Esophagus muscularis mucosa (tissue), 4 donors: Measurements from ENCODE around the gene PDGFC. TPM values are rescaled to one million over a fixed set of nuclear protein-coding genes. Genes with fewer than 3 reads are reported as not detected.

ENCODE experiments used
- DNase-seq: peaks from one replicate; pipeline ENCODE4 v3.0.0-alpha.2; 2017; ENCODE audit errors: extremely low spot score
- H3K27ac ChIP-seq, 4 donors: fragments of 200-600 bp; sonication (generic); replicated peaks in 1 of 4; 1 replicate in 3 of 4; 2 replicates in 1 of 4; pipeline ENCODE4 v1.5.1; 2016 to 2019; ENCODE audit warnings: mild to moderate bottlenecking in 1 of 4
- H3K27me3 ChIP-seq, 4 donors: fragments of 200-600 bp; sonication (generic); one replicate each; pipeline versions ENCODE4 v1.5.1 to v1.6.0; 2016 to 2019
- H3K36me3 ChIP-seq, 4 donors: fragments of 200-600 bp; sonication (generic); one replicate each; pipeline ENCODE4 v1.5.1; 2016 to 2019
- H3K4me1 ChIP-seq, 4 donors: fragments of 200-600 bp; sonication (generic); one replicate each; pipeline ENCODE4 v1.5.1; 2016 to 2019
- H3K4me3 ChIP-seq, 4 donors: fragments of 200-600 bp; sonication (generic); 1 replicate in 2 of 4; 2 replicates in 2 of 4; pipeline ENCODE4 v1.5.1; 2016 to 2019; ENCODE audit warnings: mild to moderate bottlenecking in 4 of 4, moderate library complexity in 1 of 4
- H3K9me3 ChIP-seq, 4 donors: fragments of 200-600 bp; sonication (generic); 1 replicate in 3 of 4; 2 replicates in 1 of 4; pipeline ENCODE4 v1.5.1; 2016 to 2019
- CTCF ChIP-seq, 3 experiments: fragments of 200-600 bp in 2 of 3; fragments of 450-650 bp in 1 of 3; sonication (generic) in 2 of 3; IDR thresholded peaks; one replicate each; pipeline ENCODE4 v1.5.1; 2017 to 2019; ENCODE audit warnings: antibody characterized with exemption in 3 of 3, mild to moderate bottlenecking in 2 of 3, moderate library complexity in 1 of 3
- EP300 ChIP-seq: sonication (generic); formaldehyde crosslinking; IDR thresholded peaks from one replicate; pipeline ENCODE4 v1.6.1; 2017; ENCODE audit warnings: antibody characterized with exemption
- POLR2A ChIP-seq: fragments of 450-650 bp; IDR thresholded peaks from one replicate; pipeline ENCODE4 v1.6.1; 2017; ENCODE audit warnings: antibody characterized with exemption, moderate library complexity, mild to moderate bottlenecking, low read depth
- POLR2AphosphoS5 ChIP-seq, 2 donors: sonication (generic); formaldehyde crosslinking; IDR thresholded peaks; one replicate each; pipeline ENCODE4 v1.6.1; 2017; ENCODE audit warnings: antibody characterized with exemption in 2 of 2
- WGBS: methylation state at CpG from one replicate; pipeline ENCODE4 v1.1.5; 2018; 5-methylcytosine and 5-hydroxymethylcytosine counted together
- intact Hi-C: fragments of 100-400 bp; cut with DNase I; formaldehyde crosslinking; loops from one replicate; pipeline ENCODE4 v1.15.1; 2023
- total RNA-seq, 4 donors: library from RNA; depleted of rRNA; stranded (reverse); fragments of >200 nt; gene quantifications; one replicate each; pipeline versions ENCODE4 v1.1.0 to v1.2.1, GENCODE V29; 2016

Gene PDGFC
- total RNA-seq, 4 donors from 2014 or later = 25.3 to 38.3 (median 30.0) TPM

GRCh38 chr4:156811963-156812362 lies 159.6 kb downstream of the PDGFC start:
- Histone ChIP-seq H3K9me3 (no peaks in the 10 kb centered on the region), H3K4me3 (no peak overlapping the region), H3K27ac (no peak overlapping the region), H3K27me3 (no peaks in the 10 kb centered on the region), H3K36me3 (no peaks in the 10 kb centered on the region), H3K4me1 (peaks cover 0 to 9% (median 5%) of the 10 kb centered on the region in 4 donors)
- TF ChIP-seq EP300 = no peak
- intact Hi-C loops = no loop called here
- DNase-seq = no peak
- 73% methylated on average over 4 of the region's 4 CpGs for WGBS

GRCh38 chr4:156811286-156811685 lies 160.3 kb downstream of the PDGFC start:
- WGBS = 82% methylated on average over 5 of the region's 5 CpGs
- TF ChIP-seq EP300 = no peak
- no peak for TF ChIP-seq POLR2AphosphoS5 (IDR thresholded peaks at IDR 0.05)
- TF ChIP-seq CTCF (IDR thresholded peaks at IDR 0.05) = no peak
- no peak for TF ChIP-seq POLR2A
- intact Hi-C loops = no loop called here

GRCh38 chr4:156805696-156806095 lies 165.9 kb downstream of the PDGFC start:
- H3K27me3 ChIP-seq = no peaks in the 10 kb centered on the region
- H3K9me3 ChIP-seq = no peaks in the 10 kb centered on the region
- no peak overlapping the region for H3K27ac ChIP-seq
- DNase-seq = no peak
- 71% methylated on average over 2 of the region's 2 CpGs for WGBS
- no peak overlapping the region for H3K4me3 ChIP-seq
- no peaks in the 10 kb centered on the region for H3K36me3 ChIP-seq
- peaks cover 0 to 21% (median 8%) of the 10 kb centered on the region in 4 donors for H3K4me1 ChIP-seq
- no peak for TF ChIP-seq POLR2AphosphoS5 (IDR thresholded peaks at IDR 0.05)
- no peak for TF ChIP-seq CTCF (IDR thresholded peaks at IDR 0.05)
- no peak for TF ChIP-seq POLR2A
- no peak for TF ChIP-seq EP300
- intact Hi-C loops = no loop called here

More at GRCh38 chr4:156811286-156811685, 160.3 kb downstream of the PDGFC start:
- H3K27me3 ChIP-seq = no peaks in the 10 kb centered on the region
- H3K36me3 ChIP-seq = no peaks in the 10 kb centered on the region
- no peak for DNase-seq
- no peak overlapping the region for H3K27ac ChIP-seq
- H3K4me3 ChIP-seq = no peak overlapping the region
- H3K4me1 ChIP-seq = peaks cover 0 to 15% (median 5%) of the 10 kb centered on the region in 4 donors
- no peaks in the 10 kb centered on the region for H3K9me3 ChIP-seq

- Histone ChIP-seq H3K27ac (no peak overlapping the region), H3K4me1 (peaks cover 3 to 38% (median 25%) of the 10 kb centered on the region in 4 donors), H3K9me3 (no peaks in the 10 kb centered on the region), H3K36me3 (no peaks in the 10 kb centered on the region), H3K27me3 (no peaks in the 10 kb centered on the region), H3K4me3 (no peak overlapping the region)
- DNase-seq = no peak
- no peak for TF ChIP-seq POLR2AphosphoS5 (IDR thresholded peaks at IDR 0.05)
- TF ChIP-seq EP300 = no peak
- TF ChIP-seq POLR2A = no peak
- no peak for TF ChIP-seq CTCF (IDR thresholded peaks at IDR 0.05)
- 74% methylated on average over 2 of the region's 2 CpGs for WGBS
- intact Hi-C loops = no loop called here
These were observed 168.5 kb downstream of the PDGFC start for GRCh38 chr4:156803056-156803455.

- no peak overlapping the region for H3K27ac ChIP-seq
- peaks cover 3 to 34% (median 28%) of the 10 kb centered on the region in 4 donors for H3K4me1 ChIP-seq
- no peaks in the 10 kb centered on the region for H3K9me3 ChIP-seq
- intact Hi-C loops = no loop called here
- H3K27me3 ChIP-seq = no peaks in the 10 kb centered on the region
- no peaks in the 10 kb centered on the region for H3K36me3 ChIP-seq
- WGBS = 79% methylated on average over 1 of the region's 1 CpG
- DNase-seq = no peak
- TF ChIP-seq POLR2A (no peak), POLR2AphosphoS5 (IDR thresholded peaks at IDR 0.05) (no peak), EP300 (no peak), CTCF (IDR thresholded peaks at IDR 0.05) (no peak)
- H3K4me3 ChIP-seq = no peak overlapping the region
These were observed 171.1 kb downstream of the PDGFC start for GRCh38 chr4:156800463-156800862.
